H9 (cell line): Measurements from ENCODE around the gene ARHGAP4. TPM values are rescaled to one million over a fixed set of nuclear protein-coding genes. Genes with fewer than 3 reads are reported as not detected.

ENCODE experiments used
- DNase-seq: peaks from one replicate; pipeline ENCODE4 v3.0.0-alpha.2; 2017
- H2AFZ ChIP-seq: one replicate; pipeline ENCODE4 v1.6.1; 2013; ENCODE audit warnings: mild to moderate bottlenecking, low read length, control low read depth, moderate library complexity
- H2AK5ac ChIP-seq: 2 replicates; pipeline ENCODE4 v1.6.1; 2013; ENCODE audit warnings: low read length, control low read depth, mixed read lengths; ENCODE audit not compliant: insufficient read length
- H2BK120ac ChIP-seq: one replicate; pipeline ENCODE4 v1.6.1; 2013; ENCODE audit warnings: low read depth, mild to moderate bottlenecking, low read length, control low read depth, inconsistent platforms; ENCODE audit not compliant: poor library complexity, severe bottlenecking
- H2BK12ac ChIP-seq: 2 replicates; pipeline ENCODE4 v1.6.1; 2013; ENCODE audit warnings: low read length, control low read depth, mixed read lengths, low read depth; ENCODE audit not compliant: insufficient read length
- H2BK15ac ChIP-seq: 2 replicates; pipeline ENCODE4 v1.6.1; 2013; ENCODE audit warnings: low read depth, low read length, control low read depth
- H2BK20ac ChIP-seq: one replicate; pipeline ENCODE4 v1.6.1; 2013; ENCODE audit warnings: low read depth, mild to moderate bottlenecking, low read length, control low read depth, inconsistent platforms; ENCODE audit not compliant: poor library complexity, severe bottlenecking
- H2BK5ac ChIP-seq: 2 replicates; pipeline ENCODE4 v1.6.1; 2013; ENCODE audit warnings: low read length, control low read depth, mixed read lengths; ENCODE audit not compliant: insufficient read length
- H3K14ac ChIP-seq: 2 replicates; pipeline ENCODE4 v1.6.1; 2013; ENCODE audit warnings: low read length, control low read depth; ENCODE audit not compliant: insufficient read depth
- H3K18ac ChIP-seq: 2 replicates; pipeline ENCODE4 v1.6.1; 2013; ENCODE audit warnings: low read depth, mild to moderate bottlenecking, mixed read lengths, low read length, control low read depth; ENCODE audit not compliant: insufficient read length
- H3K23ac ChIP-seq: 2 replicates; pipeline ENCODE4 v1.6.1; 2013; ENCODE audit warnings: low read length, control low read depth, mixed read lengths, low read depth; ENCODE audit not compliant: insufficient read length
- H3K23me2 ChIP-seq: 2 replicates; pipeline ENCODE4 v1.6.1; 2013; ENCODE audit warnings: low read depth, mild to moderate bottlenecking, mixed read lengths, low read length, control low read depth; ENCODE audit not compliant: insufficient read length, poor library complexity, severe bottlenecking
- H3K27ac ChIP-seq: 2 replicates; pipeline ENCODE4 v1.5.1; 2013; ENCODE audit warnings: low read length, control low read depth, mixed read lengths, low read depth; ENCODE audit not compliant: insufficient read length
- H3K27me3 ChIP-seq: 2 replicates; pipeline ENCODE4 v1.6.1; 2013; ENCODE audit warnings: low read length, control low read depth, inconsistent platforms; ENCODE audit not compliant: insufficient read depth
- H3K4ac ChIP-seq: 2 replicates; pipeline ENCODE4 v1.6.1; 2013; ENCODE audit warnings: low read depth, mild to moderate bottlenecking, control low read depth, inconsistent platforms, low read length, moderate library complexity
- H3K4me1 ChIP-seq: 2 replicates; pipeline ENCODE4 v1.6.1; 2013; ENCODE audit warnings: low read length, control low read depth, inconsistent platforms; ENCODE audit not compliant: insufficient read depth
- H3K4me2 ChIP-seq: 2 replicates; pipeline ENCODE4 v1.6.1; 2013; ENCODE audit warnings: low read length, control low read depth, mixed read lengths; ENCODE audit not compliant: insufficient read length, insufficient read depth
- H3K56ac ChIP-seq: 2 replicates; pipeline ENCODE4 v1.6.1; 2013; ENCODE audit warnings: low read depth, mild to moderate bottlenecking, mixed read lengths, low read length, control low read depth; ENCODE audit not compliant: insufficient read length
- H3K79me1 ChIP-seq: 2 replicates; pipeline ENCODE4 v1.6.1; 2013; ENCODE audit warnings: low read depth, mild to moderate bottlenecking, moderate library complexity, low read length, control low read depth, inconsistent platforms; ENCODE audit not compliant: insufficient read depth, poor library complexity, severe bottlenecking
- H3K79me2 ChIP-seq: 2 replicates; pipeline ENCODE4 v1.6.1; 2013; ENCODE audit warnings: low read length, control low read depth, inconsistent platforms; ENCODE audit not compliant: insufficient read depth
- H3K9ac ChIP-seq: 2 replicates; pipeline ENCODE4 v1.6.1; 2013; ENCODE audit warnings: low read length, control low read depth, mixed read lengths; ENCODE audit not compliant: insufficient read length; ENCODE audit errors: extremely low read depth
- H3K9me3 ChIP-seq: one replicate; pipeline ENCODE4 v1.6.1; 2013; ENCODE audit warnings: low read depth, low read length, inconsistent platforms; ENCODE audit not compliant: control insufficient read depth
- H3T11ph ChIP-seq: one replicate; pipeline ENCODE4 v1.6.1; 2013; ENCODE audit warnings: mild to moderate bottlenecking, low read length, control low read depth, inconsistent platforms
- H4K20me1 ChIP-seq: one replicate; pipeline ENCODE4 v1.6.1; 2013; ENCODE audit not compliant: control insufficient read depth, insufficient read length, insufficient read depth
- H4K5ac ChIP-seq: 2 replicates; pipeline ENCODE4 v1.6.1; 2013; ENCODE audit warnings: low read depth, mild to moderate bottlenecking, mixed read lengths, low read length, control low read depth; ENCODE audit not compliant: insufficient read length
- H4K8ac ChIP-seq: replicated peaks from 2 replicates; pipeline ENCODE4 v1.6.1; 2013; ENCODE audit warnings: low read length, control low read depth, mixed read lengths, low read depth; ENCODE audit not compliant: insufficient read length
- H4K91ac ChIP-seq: 2 replicates; pipeline ENCODE4 v1.6.1; 2013; ENCODE audit warnings: low read depth, mild to moderate bottlenecking, moderate library complexity, mixed read lengths, low read length, control low read depth; ENCODE audit not compliant: insufficient read length
- H3K27ac Mint-ChIP-seq, 3 experiments: 2 replicates in 2 of 3; 3 replicates in 1 of 3; pipeline ENCODE4 v1.8.0; 2020 to 2021; ENCODE audit warnings: mixed read lengths in 3 of 3, mild to moderate bottlenecking in 1 of 3, moderate library complexity in 1 of 3
- H3K27me3 Mint-ChIP-seq: 2 replicates; pipeline ENCODE4 v1.8.0; 2021; ENCODE audit warnings: low read depth, mild to moderate bottlenecking, moderate library complexity, mixed read lengths
- H3K36me3 Mint-ChIP-seq, 3 experiments: 2 replicates in 2 of 3; 3 replicates in 1 of 3; pipeline ENCODE4 v1.8.0; 2020 to 2021; ENCODE audit warnings: low read depth in 3 of 3, mixed read lengths in 3 of 3; ENCODE audit not compliant: insufficient read depth in 1 of 3
- H3K4me1 Mint-ChIP-seq, 2 experiments: 2 replicates each; pipeline ENCODE4 v1.8.0; 2020; ENCODE audit warnings: mixed read lengths in 2 of 2
- H3K4me3 Mint-ChIP-seq, 2 experiments: 2 replicates in 1 of 2; 3 replicates in 1 of 2; pipeline ENCODE4 v1.8.0; 2020 to 2021; ENCODE audit warnings: mild to moderate bottlenecking in 2 of 2, mixed read lengths in 2 of 2, moderate library complexity in 1 of 2
- H3K9me3 Mint-ChIP-seq, 2 experiments: 2 replicates in 1 of 2; 3 replicates in 1 of 2; pipeline ENCODE4 v1.8.0; 2020; ENCODE audit warnings: mild to moderate bottlenecking in 2 of 2, mixed read lengths in 2 of 2, moderate library complexity in 1 of 2
- WGBS: extraction: QIAGEN DNeasy Blood & Tissue Kit; methylation state at CpG from one replicate; pipeline ENCODE4 v1.1.7; 2013; ENCODE audit warnings: missing lambda C conversion rate, low lambda C conversion rate, mixed read lengths; ENCODE audit not compliant: insufficient read length; ENCODE audit errors: extremely low coverage; 5-methylcytosine and 5-hydroxymethylcytosine counted together
- total RNA-seq: library from RNA; stranded (reverse); gene quantifications from 2 replicates; pipeline ENCODE4 v1.2.1, GENCODE V29; 2021
- TF ChIP-seq, protein P1 (sequence below): fragments of 200-600 bp; sonication (generic); conservative IDR thresholded peaks from 3 replicates; pipeline ENCODE4 v1.8.0; 2021; ENCODE audit warnings: antibody characterized with exemption, mild to moderate bottlenecking

The ARHGAP4 gene
- total RNA-seq, 1 experiment from 2014 or later = 37.8 TPM

DNA sequence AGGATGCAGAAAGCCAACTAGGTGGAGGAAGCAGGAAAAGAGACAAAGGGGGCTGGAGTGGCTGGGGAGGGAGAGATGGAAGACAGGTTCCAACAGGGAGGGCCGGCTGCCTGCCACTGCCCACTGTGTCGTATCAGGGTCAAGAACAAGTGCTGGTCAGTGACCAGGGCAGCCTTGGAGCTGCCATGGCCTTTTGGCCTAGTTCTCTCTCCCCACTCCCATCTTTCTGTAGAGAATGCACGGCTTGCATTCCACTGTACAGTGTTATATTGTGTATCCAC, 52.0 kb downstream of the ARHGAP4 start:
- Histone ChIP-seq H3K4ac (no peak overlapping the region), H3K23me2 (peaks cover 2% of the 10 kb centered on the region), H3K18ac (no peak overlapping the region), H3K56ac (no peak overlapping the region), H4K8ac (no peak overlapping the region), H3K4me1 (no peaks in the 10 kb centered on the region; the same call in none of the 2 replicates), H2AFZ (no peak overlapping the region), H3K79me1 (no peaks in the 10 kb centered on the region), H3K23ac (no peak overlapping the region), H3K14ac (no peak overlapping the region), H3T11ph (no peak overlapping the region), H3K4me2 (no peak overlapping the region), H3K27me3 (no peaks in the 10 kb centered on the region), H3K79me2 (no peaks in the 10 kb centered on the region), H4K91ac (no peak overlapping the region), H2BK5ac (no peak overlapping the region), H2BK15ac (no peak overlapping the region), H4K5ac (no peak overlapping the region), H3K9me3 (no peaks in the 10 kb centered on the region), H2BK20ac (no peak overlapping the region), H2BK120ac (no peak overlapping the region), H4K20me1 (no peaks in the 10 kb centered on the region), H3K27ac (no peak overlapping the region), H3K9ac (no peak overlapping the region), H2AK5ac (no peak overlapping the region), H2BK12ac (no peak overlapping the region)
- TF ChIP-seq, protein P1, sequence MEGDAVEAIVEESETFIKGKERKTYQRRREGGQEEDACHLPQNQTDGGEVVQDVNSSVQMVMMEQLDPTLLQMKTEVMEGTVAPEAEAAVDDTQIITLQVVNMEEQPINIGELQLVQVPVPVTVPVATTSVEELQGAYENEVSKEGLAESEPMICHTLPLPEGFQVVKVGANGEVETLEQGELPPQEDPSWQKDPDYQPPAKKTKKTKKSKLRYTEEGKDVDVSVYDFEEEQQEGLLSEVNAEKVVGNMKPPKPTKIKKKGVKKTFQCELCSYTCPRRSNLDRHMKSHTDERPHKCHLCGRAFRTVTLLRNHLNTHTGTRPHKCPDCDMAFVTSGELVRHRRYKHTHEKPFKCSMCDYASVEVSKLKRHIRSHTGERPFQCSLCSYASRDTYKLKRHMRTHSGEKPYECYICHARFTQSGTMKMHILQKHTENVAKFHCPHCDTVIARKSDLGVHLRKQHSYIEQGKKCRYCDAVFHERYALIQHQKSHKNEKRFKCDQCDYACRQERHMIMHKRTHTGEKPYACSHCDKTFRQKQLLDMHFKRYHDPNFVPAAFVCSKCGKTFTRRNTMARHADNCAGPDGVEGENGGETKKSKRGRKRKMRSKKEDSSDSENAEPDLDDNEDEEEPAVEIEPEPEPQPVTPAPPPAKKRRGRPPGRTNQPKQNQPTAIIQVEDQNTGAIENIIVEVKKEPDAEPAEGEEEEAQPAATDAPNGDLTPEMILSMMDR = no peak
- no peak overlapping the region for H3K27ac Mint-ChIP-seq
- peaks cover 18 to 46% of the 10 kb centered on the region in 2 experiments for H3K4me1 Mint-ChIP-seq
- WGBS = no CpG with 5 or more reads among the region's 3 CpGs
- H3K36me3 Mint-ChIP-seq = peaks cover 6 to 25% (median 16%) of the 10 kb centered on the region in 3 experiments; a peak in 6 of 7 replicates
- DNase-seq = no peak
- H3K9me3 Mint-ChIP-seq = peaks cover 66 to 86% of the 10 kb centered on the region in 2 experiments
- H3K4me3 Mint-ChIP-seq = no peak overlapping the region
- H3K27me3 Mint-ChIP-seq = peaks cover 11% of the 10 kb centered on the region
